PC-3 (cell line): ENCODE measurements around the gene ZNF358. TPM values are rescaled to one million over a fixed set of nuclear protein-coding genes. Genes with fewer than 3 reads are reported as not detected.
A peak's percentile ranks its signal among the peaks of the same experiment; 100 is the strongest.

Experiments used
- ATAC-seq: fragments of 200-7000 bp; cut with Tn5 transposase; 2 replicates; pipeline ENCODE4 v1.9.1; 2020; ENCODE audit warnings: mild to moderate bottlenecking, moderate library complexity
- BruUV-seq: library from RNA; stranded (reverse); fragments of 400-500 nt; replicated peaks from 2 replicates; lab custom pipeline; 2021; lab: Mats Ljungman, UMichigan
- CTCF ChIA-PET: fragments of 300-600 bp; sonication (Branson Sonifier 250); formaldehyde crosslinking; loops from one replicate; lab custom pipeline; 2022; ENCODE audit warnings: antibody characterized with exemption; lab: Charles Lee
- POLR2A ChIA-PET: fragments of 300-600 bp; sonication (Branson Sonifier 250); formaldehyde crosslinking; loops from one replicate; lab custom pipeline; 2022; ENCODE audit warnings: antibody characterized with exemption; ENCODE audit not compliant: unreplicated experiment; lab: Charles Lee
- DNase-seq: peaks from one replicate; pipeline ENCODE4 v3.0.0-alpha.2; 2015
- H2AFZ ChIP-seq: fragments of 300-600 bp; sonication (generic); 2 replicates; pipeline ENCODE4 v1.6.0; 2016; ENCODE audit warnings: antibody characterized with exemption, low read length
- H3F3A ChIP-seq: fragments of 300-600 bp; sonication (generic); one replicate; pipeline ENCODE4 v1.6.0; 2017; ENCODE audit warnings: antibody characterized with exemption, low read length, control low read depth, mild to moderate bottlenecking; ENCODE audit not compliant: unreplicated experiment
- H3K27ac ChIP-seq: fragments of 300-600 bp; sonication (generic); 2 replicates; pipeline ENCODE4 v1.5.1; 2016; ENCODE audit warnings: mild to moderate bottlenecking, low read length
- H3K27me3 ChIP-seq: fragments of 300-600 bp; sonication (generic); 2 replicates; pipeline ENCODE4 v1.6.1; 2016; ENCODE audit warnings: low read length, mixed read lengths
- H3K36me3 ChIP-seq: fragments of 300-600 bp; sonication (generic); 2 replicates; pipeline ENCODE4 v1.6.1; 2016; ENCODE audit warnings: low read depth, mixed run types, low read length, mixed read lengths
- H3K4me1 ChIP-seq: fragments of 300-600 bp; sonication (generic); 2 replicates; pipeline ENCODE4 v1.5.1; 2016; ENCODE audit warnings: low read length; ENCODE audit not compliant: insufficient read depth
- H3K4me2 ChIP-seq: fragments of 300-600 bp; sonication (generic); 2 replicates; pipeline ENCODE4 v1.6.0; 2016; ENCODE audit warnings: low read length
- H3K4me3 ChIP-seq: fragments of 300-600 bp; sonication (generic); 2 replicates; pipeline ENCODE4 v1.5.1; 2016; ENCODE audit warnings: mild to moderate bottlenecking, low read length, mixed read lengths
- H3K79me2 ChIP-seq: fragments of 300-600 bp; sonication (generic); 2 replicates; pipeline ENCODE4 v1.6.1; 2017; ENCODE audit warnings: low read length, mixed read lengths
- H3K9ac ChIP-seq: fragments of 300-600 bp; sonication (generic); 2 replicates; pipeline ENCODE4 v1.6.0; 2016; ENCODE audit warnings: mild to moderate bottlenecking, low read length
- H3K9me2 ChIP-seq: fragments of 300-600 bp; sonication (generic); replicated peaks from 2 replicates; pipeline ENCODE4 v1.6.1; 2016; ENCODE audit warnings: mixed run types, low read length, mixed read lengths
- H3K9me3 ChIP-seq: fragments of 300-600 bp; sonication (generic); 2 replicates; pipeline ENCODE4 v1.6.1; 2016; ENCODE audit warnings: low read length, mixed read lengths
- H4K20me1 ChIP-seq: fragments of 300-600 bp; sonication (generic); 2 replicates; pipeline ENCODE4 v1.6.1; 2016; ENCODE audit warnings: low read length, mixed read lengths
- EZH2 ChIP-seq: fragments of 300-600 bp; sonication (generic); IDR thresholded peaks from one replicate; pipeline ENCODE4 v1.6.1; 2017; ENCODE audit warnings: antibody characterized with exemption, mild to moderate bottlenecking, low read length; ENCODE audit not compliant: unreplicated experiment
- EZH2phosphoT487 ChIP-seq: fragments of 300-600 bp; sonication (generic); IDR thresholded peaks from 2 replicates; pipeline ENCODE4 v1.6.1; 2018; ENCODE audit warnings: mild to moderate bottlenecking, antibody characterized with exemption, low read length, borderline replicate concordance
- intact Hi-C: fragments of 100-400 bp; cut with micrococcal nuclease; formaldehyde crosslinking; loops from 2 replicates; pipeline ENCODE4 v1.9.0; 2023
- total RNA-seq: library from RNA; depleted of rRNA; stranded (reverse); fragments of >200 nt; gene quantifications from 2 replicates; pipeline ENCODE4 v1.2.3, GENCODE V29; 2014
- TF ChIP-seq, protein P1 (sequence below): fragments of 300-600 bp; sonication (generic); conservative IDR thresholded peaks from 2 replicates; pipeline ENCODE4 v1.5.1; 2017; ENCODE audit warnings: antibody characterized with exemption, low read depth, mild to moderate bottlenecking, low read length

Gene ZNF358
- total RNA-seq, 1 experiment from 2014 or later, result 41.6 TPM

GRCh38 chr19:7483720-7484201 lies 32.1 kb upstream of the ZNF358 start:
- Histone ChIP-seq H3K27ac (no peak overlapping the region), H3K9ac (no peak overlapping the region), H3K36me3 (no peaks in the 10 kb centered on the region), H4K20me1 (no peaks in the 10 kb centered on the region), H2AFZ (no peak overlapping the region), H3K9me2 (no peaks in the 10 kb centered on the region), H3F3A (no peaks in the 10 kb centered on the region), H3K4me3 (no peak overlapping the region), H3K27me3 (no peaks in the 10 kb centered on the region), H3K4me1 (peaks cover 12% of the 10 kb centered on the region), H3K79me2 (no peaks in the 10 kb centered on the region), H3K9me3 (no peaks in the 10 kb centered on the region), H3K4me2 (no peak overlapping the region)
- no peak for DNase-seq
- ChIA-PET CTCF (no interaction called here), POLR2A (no interaction called here)
- TF ChIP-seq, protein P1, sequence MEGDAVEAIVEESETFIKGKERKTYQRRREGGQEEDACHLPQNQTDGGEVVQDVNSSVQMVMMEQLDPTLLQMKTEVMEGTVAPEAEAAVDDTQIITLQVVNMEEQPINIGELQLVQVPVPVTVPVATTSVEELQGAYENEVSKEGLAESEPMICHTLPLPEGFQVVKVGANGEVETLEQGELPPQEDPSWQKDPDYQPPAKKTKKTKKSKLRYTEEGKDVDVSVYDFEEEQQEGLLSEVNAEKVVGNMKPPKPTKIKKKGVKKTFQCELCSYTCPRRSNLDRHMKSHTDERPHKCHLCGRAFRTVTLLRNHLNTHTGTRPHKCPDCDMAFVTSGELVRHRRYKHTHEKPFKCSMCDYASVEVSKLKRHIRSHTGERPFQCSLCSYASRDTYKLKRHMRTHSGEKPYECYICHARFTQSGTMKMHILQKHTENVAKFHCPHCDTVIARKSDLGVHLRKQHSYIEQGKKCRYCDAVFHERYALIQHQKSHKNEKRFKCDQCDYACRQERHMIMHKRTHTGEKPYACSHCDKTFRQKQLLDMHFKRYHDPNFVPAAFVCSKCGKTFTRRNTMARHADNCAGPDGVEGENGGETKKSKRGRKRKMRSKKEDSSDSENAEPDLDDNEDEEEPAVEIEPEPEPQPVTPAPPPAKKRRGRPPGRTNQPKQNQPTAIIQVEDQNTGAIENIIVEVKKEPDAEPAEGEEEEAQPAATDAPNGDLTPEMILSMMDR, result no peak
- TF ChIP-seq EZH2 (no peak), EZH2phosphoT487 (no peak)
- BruUV-seq, result no TSS peak
- intact Hi-C loops, result no loop called here
- ATAC-seq, result no peak

- intact Hi-C loops, result no loop called here
- ChIA-PET POLR2A (no interaction called here), CTCF (no interaction called here)
- Histone ChIP-seq H3F3A (no peaks in the 10 kb centered on the region), H3K9me2 (no peaks in the 10 kb centered on the region), H3K4me2 (no peak overlapping the region), H3K79me2 (no peaks in the 10 kb centered on the region), H3K4me3 (no peak overlapping the region), H3K9me3 (no peaks in the 10 kb centered on the region), H3K36me3 (no peaks in the 10 kb centered on the region), H4K20me1 (no peaks in the 10 kb centered on the region), H3K4me1 (peaks cover 18% of the 10 kb centered on the region), H2AFZ (no peak overlapping the region), H3K27ac (no peak overlapping the region), H3K27me3 (no peaks in the 10 kb centered on the region), H3K9ac (no peak overlapping the region)
- DNase-seq, result no peak
- TF ChIP-seq EZH2, result no peak
- TF ChIP-seq, protein P1, result no peak
- TF ChIP-seq EZH2phosphoT487, result no peak
- BruUV-seq, result no TSS peak
- no peak for ATAC-seq
Observed at GRCh38 chr19:7486923-7487322, 29.0 kb upstream of the ZNF358 start.

GRCh38 chr19:7488736-7489353 lies 27.1 kb upstream of the ZNF358 start, which contains the start of gene PEX11G:
PEX11G (minus strand) TSS chr19:7489035; CDS start chr19:7489010, 25 bp downstream.
- BruUV-seq, result no TSS peak

More at GRCh38 chr19:7488736-7489353, 27.1 kb upstream of the ZNF358 start, which contains the start of gene PEX11G:
- Histone ChIP-seq H2AFZ (peak within 1 kb of the TSS; percentile 96), H3K27me3 (no peaks in the 10 kb centered on the region), H3K36me3 (no peaks in the 10 kb centered on the region), H4K20me1 (no peaks in the 10 kb centered on the region), H3K4me1 (peaks cover 9% of the 10 kb centered on the region), H3K4me2 (peak within 1 kb of the TSS; percentile 89), H3K9me3 (no peaks in the 10 kb centered on the region), H3K9me2 (no peaks in the 10 kb centered on the region), H3K27ac (peak within 1 kb of the TSS; percentile 43), H3F3A (no peaks in the 10 kb centered on the region), H3K4me3 (peak within 1 kb of the TSS; percentile 70), H3K79me2 (no peaks in the 10 kb centered on the region), H3K9ac (peak within 1 kb of the TSS; percentile 81)
- peak; percentile 96 for ATAC-seq
- DNase-seq, result peak; percentile 94
- POLR2A ChIA-PET, result no interaction called here
- intact Hi-C loops, result loop anchor here (2.0 kb wide), 1 partner anchor 46 kb away; the partner anchor contains the start of gene PNPLA6
- TF ChIP-seq EZH2phosphoT487, result no peak
- TF ChIP-seq, protein P1, result no peak
- TF ChIP-seq EZH2, result no peak
- CTCF ChIA-PET, result no interaction called here
